Head of caudate nucleus (tissue), 42 donors: Measurements from ENCODE around the gene LPCAT2.

Experiments
- DNase-seq, 42 donors: peaks; one replicate each; pipeline versions ENCODE4 v3.0.0 to v3.0.0-alpha.2; 2020 to 2021; ENCODE audit warnings: mixed read lengths in 7 of 42
- intact Hi-C: fragments of 100-400 bp; cut with DNase I; formaldehyde crosslinking; loops from one replicate; pipeline ENCODE4 v1.15.0; 2022

The LPCAT2 gene, protein sequence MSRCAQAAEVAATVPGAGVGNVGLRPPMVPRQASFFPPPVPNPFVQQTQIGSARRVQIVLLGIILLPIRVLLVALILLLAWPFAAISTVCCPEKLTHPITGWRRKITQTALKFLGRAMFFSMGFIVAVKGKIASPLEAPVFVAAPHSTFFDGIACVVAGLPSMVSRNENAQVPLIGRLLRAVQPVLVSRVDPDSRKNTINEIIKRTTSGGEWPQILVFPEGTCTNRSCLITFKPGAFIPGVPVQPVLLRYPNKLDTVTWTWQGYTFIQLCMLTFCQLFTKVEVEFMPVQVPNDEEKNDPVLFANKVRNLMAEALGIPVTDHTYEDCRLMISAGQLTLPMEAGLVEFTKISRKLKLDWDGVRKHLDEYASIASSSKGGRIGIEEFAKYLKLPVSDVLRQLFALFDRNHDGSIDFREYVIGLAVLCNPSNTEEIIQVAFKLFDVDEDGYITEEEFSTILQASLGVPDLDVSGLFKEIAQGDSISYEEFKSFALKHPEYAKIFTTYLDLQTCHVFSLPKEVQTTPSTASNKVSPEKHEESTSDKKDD

DNA sequence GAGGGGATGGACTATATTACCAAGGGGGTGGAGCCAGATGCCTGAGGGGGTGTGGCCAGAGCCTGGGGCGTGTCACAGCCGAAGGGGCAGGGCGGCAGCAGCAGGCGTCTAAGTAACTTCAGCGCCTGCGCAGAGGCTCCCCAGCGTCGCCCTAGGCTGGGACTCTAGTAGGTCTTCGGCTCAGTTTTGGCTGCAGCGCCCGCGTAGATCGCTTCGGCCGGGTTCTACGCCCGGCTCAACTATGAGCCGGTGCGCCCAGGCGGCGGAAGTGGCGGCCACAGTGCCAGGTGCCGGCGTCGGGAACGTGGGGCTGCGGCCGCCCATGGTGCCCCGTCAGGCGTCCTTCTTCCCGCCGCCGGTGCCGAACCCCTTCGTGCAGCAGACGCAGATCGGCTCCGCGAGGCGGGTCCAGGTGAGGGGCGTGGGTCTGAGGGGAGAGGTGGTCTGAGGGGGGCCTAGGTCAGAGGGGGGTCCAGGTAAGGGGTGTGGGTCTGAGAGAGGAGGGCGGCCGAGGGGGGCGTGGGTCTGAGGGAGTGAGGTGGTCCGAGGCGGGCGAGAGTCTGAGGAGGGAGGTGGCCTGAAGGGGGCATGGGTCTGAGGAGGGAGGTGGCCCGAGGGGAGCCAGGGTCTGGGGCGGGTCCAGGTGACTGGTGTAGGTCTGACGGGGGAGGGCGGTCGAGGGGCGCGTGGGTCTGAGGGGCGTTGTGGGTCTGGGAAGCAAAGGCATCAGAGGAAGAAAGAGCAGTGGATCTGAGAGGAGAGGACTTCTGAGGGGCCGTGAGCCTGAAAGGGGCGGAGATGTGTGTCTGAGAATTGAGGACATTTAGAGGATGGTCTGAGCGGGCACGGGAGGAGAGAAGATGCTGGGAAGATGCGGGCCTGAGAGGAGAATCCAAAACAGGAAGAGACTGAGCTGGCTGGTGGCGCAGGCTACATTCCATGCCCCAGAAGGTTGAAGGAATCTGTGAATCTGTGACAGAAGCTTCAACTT lies at the start of gene LPCAT2:
Gene LPCAT2, plus strand, starts transcription at position 132 of the 991 bp plus-strand sequence. Its CDS starts 110 bp downstream, at position 242.
- DNase-seq, result peak; percentile 68 to 88 (median 80)

GRCh38 chr16:55462241-55462640 lies 46.6 kb upstream of the LPCAT2 start:
- intact Hi-C loops, result loop anchor here (10.0 kb wide), 1 partner anchor 383 kb away; no protein-coding TSS in a partner anchor
- DNase-seq, result no peak

More for the DNA sequence above, at the start of gene LPCAT2:
- intact Hi-C loops, result no loop called here

DNA sequence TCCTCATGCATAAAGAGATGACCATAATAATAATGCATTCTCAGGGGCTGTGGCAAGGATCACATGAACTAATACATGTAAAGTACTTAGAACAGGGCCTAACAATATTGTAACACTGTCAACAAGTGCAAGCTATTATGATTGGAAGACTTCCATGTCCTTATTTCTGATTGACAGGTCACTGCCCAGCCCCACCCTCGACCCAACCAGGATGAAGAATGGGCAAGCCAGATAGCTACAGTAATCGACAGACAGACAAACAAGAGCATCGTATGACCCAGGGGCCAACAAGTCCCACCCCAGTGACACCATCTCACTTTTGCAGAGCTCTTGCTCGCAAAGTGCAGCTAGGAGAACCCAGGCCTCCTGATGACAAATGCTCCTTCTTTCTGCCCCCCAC lies 44.5 kb upstream of the LPCAT2 start:
- intact Hi-C loops, result loop anchor here (2.0 to 10.0 kb wide), 2 partner anchors 238 to 380 kb away; no protein-coding TSS in a partner anchor
- DNase-seq, result peak in 1 of 42 donors; percentile 8

DNA sequence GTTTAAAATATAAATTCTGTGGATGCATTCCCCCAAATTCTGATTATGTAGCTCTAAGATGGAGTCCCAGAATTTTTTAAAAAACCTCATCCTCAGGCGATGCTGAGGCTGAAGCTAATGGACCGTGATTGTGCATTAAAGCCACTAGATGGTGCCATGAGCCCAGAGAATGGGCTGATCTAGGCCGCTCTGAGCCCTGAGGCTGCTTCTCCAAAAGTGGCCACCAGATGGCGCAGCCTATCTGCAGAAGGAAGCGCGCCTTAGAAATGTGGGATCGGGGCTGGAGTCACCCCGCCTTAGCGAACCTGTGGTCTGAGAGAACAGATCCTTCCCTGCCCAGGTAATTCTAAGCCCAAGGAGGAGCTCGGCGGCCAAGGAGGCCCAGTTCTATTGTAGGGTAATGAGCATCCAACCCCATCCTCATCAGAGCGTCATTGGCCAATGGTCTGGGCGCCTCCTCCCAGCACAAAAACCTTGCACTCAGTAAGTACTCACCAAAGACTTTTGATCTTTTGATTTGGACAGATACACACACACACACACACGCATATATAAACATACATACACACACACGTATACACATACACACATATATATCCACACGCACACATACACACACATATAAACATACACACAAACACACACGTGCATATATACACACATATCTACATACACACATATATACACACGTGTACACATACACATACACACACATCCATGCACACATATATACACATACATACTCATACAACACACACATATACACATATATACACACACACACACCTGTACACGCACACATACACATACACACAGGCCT lies 43.6 kb upstream of the LPCAT2 start:
- intact Hi-C loops, result loop anchor here (2.0 to 10.0 kb wide), 3 partner anchors 77 to 380 kb away; no protein-coding TSS in a partner anchor
- DNase-seq, result peak; percentile 65 to 98 (median 92)

DNA sequence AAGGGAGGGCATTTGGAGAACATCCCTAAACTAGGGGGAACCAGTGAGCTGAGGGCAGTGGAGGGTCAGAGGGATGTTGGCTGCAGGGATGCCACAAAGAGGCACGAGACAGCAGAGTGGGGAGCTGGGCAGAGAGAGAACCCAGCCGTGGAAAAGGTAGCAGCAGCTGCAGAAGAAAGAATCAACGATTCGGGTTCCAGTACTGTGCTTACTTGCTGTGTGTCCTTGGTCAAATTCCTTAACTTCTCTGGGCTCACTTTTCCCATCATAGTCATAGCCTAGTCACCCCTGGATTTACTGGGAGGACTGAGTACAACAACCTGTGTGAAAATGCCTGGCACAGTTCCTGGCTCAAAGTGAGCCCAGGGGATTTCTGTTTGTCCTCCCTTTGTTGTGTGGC lies 42.7 kb upstream of the LPCAT2 start:
- intact Hi-C loops, result loop anchor here (5.0 to 10.0 kb wide), 2 partner anchors 76 to 379 kb away; no protein-coding TSS in a partner anchor
- DNase-seq, result no peak

DNA sequence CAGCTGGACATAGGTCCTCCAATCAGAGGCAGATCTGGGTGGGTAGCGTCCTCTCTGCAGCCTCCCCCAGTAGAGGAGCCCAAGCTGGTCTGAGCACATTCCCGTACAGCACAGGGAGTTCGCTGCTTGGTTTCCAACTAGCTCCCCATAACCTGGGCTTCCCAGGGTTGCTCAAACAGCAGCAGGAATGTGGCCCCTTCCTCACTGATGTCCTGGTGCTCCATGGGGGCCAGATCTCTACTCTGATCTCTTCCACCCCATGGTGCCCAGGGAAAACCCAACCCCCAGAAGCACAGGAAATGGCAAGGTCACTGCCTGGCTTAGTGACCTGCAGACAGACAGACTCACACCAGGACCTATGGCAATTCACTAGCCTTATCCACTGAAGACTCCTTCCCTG lies 41.0 kb upstream of the LPCAT2 start:
- intact Hi-C loops, result loop anchor here (5.0 to 10.0 kb wide), 2 partner anchors 74 to 377 kb away; no protein-coding TSS in a partner anchor
- no peak for DNase-seq

GRCh38 chr16:55468352-55468990 lies 40.4 kb upstream of the LPCAT2 start:
- intact Hi-C loops, result loop anchor here (5.0 to 10.0 kb wide), 2 partner anchors 74 to 376 kb away; no protein-coding TSS in a partner anchor
- peak in 1 of 42 donors; percentile 18 for DNase-seq

DNA sequence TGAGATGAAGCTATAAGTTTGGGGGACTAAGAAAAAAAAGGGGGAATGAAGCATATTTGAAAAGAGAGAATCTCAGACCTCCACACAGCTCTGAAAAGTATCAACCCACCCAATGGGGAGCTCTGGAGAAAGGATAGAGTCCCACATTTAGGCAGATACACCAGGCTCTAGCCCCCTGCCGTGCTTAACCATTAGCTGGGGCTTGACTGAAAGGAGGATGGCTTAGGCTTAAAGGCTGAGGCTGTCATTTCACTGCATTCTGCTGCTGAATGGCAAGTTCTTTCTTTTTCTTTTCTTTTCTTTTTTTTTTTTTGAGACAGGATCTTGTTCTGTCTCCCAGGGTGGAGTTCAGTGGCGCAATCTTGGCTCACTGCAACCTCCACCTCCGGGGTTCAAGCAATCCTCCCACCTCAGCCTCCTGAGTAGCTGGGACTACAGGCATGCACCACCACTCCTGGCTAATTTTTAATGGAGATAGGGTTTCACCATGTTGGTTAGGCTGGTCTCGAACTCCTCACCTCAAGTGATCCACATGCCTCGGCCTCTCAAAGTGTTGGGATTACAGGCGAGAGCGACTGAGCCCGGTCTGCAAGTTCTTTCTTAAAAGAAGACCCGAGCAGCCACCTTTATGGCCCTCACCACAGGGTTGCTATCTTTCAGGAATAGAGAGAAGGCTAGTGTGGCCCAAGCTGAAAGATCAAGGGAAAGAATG lies 38.9 kb upstream of the LPCAT2 start:
- DNase-seq, result no peak

DNA sequence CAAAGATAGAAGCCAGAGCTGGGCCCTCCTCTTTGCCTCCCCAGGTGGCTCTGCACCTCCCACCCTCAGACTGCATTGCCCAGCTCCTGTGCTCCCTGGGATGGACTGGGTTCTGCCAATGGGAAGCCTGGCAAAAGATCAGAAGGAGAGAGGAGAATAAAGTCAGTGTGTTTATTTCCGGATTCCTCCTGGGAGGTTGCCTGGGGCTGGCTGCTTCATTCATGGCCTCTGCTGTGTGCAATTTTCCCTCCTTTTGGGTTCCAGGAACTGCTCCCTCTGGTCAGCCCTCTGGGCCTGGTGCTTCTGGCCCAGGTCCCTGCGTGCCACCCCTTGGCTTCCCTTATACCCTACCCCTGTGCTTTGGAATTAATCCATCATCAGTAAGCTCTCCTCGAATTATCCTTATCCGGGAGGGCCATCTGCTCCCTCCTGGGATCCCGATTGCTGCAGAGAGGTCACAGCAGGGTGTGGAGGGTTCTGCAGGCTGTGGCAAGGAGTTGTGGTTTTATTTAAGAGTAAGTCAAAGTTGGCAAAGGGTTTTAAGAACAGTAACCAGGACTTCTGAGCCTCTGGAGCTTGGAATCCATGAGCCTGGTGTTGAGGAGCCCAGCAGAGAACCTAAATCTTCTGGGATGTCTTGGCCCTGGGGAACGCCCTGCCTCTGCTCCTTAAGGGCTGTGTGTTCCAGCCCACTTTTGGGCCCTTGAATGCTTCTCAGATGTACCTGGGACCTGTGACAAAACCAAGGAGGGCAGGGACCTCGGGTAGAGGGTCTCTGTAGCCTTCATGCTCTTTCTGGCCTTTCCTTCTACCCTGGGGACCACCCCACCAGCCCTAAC lies 38.1 kb upstream of the LPCAT2 start:
- intact Hi-C loops, result no loop called here
- DNase-seq, result peak in 4 of 42 donors; percentile 12 to 39 (median 22)

More for the DNA sequence above, 38.9 kb upstream of the LPCAT2 start:
- intact Hi-C loops, result loop anchor here (5.0 to 10.0 kb wide), 2 partner anchors 72 to 375 kb away; no protein-coding TSS in a partner anchor

- intact Hi-C loops, result no loop called here
Observed at GRCh38 chr16:55471448-55472097, 37.3 kb upstream of the LPCAT2 start.

DNA sequence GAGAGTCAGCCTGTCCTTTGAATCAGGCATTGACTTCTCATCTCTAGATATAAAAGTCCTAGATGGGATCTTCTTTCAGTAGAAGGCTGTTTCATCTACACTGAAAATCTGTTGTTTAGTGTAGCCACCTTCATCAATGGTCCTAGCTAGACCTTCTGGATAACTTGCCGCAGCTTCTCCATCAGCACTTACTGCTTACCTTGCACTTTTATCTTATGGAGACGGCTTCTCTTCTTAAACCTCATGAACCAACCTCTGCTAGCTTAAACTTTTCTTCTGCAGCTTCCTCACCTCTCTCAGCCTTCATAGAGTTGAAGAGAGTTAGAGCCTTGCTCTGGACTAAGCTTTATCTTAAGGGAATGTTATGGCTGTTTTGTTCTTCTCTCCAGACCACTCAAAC lies 35.3 kb upstream of the LPCAT2 start:
- no peak for DNase-seq
- intact Hi-C loops, result no loop called here

More at GRCh38 chr16:55471448-55472097, 37.3 kb upstream of the LPCAT2 start:
- no peak for DNase-seq

DNA sequence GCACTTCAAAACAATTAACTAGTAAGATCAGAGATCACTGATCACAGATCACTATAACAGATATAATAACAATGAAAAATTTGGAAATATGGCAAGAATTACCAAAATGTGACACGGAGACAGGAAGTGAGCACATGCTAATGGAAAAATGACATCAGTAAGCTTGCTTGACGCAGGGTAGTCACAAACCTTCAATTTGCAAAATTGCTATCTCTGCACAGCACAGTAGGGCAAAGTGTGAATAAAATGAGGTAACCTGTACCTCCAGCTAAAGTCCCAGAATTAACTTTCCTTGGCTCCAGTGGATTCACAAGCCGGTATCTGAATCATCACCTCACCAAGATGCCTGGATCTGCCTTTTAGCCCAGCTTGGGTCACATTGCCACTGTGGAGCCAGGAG lies 34.1 kb upstream of the LPCAT2 start:
- intact Hi-C loops, result no loop called here
- no peak for DNase-seq

DNA sequence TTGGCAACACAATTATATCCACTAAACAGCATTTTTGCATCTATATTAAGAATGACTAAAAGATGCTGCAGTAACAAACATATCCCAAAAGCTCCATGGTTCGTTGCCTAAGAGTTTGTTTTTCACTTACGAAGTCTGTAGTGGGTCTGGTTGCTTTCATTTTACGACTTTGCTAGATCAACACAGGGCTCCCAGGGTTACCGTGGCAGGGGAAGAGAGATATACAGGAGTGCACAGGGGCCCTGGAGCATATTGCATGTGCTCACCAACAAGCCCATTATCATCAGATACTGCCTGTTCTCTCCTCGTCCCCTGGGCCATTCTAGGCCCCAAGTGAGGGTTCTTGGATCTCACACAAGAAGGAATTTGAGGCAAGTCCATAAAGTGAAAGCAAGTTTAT lies 33.0 kb upstream of the LPCAT2 start:
- DNase-seq, result no peak

DNA sequence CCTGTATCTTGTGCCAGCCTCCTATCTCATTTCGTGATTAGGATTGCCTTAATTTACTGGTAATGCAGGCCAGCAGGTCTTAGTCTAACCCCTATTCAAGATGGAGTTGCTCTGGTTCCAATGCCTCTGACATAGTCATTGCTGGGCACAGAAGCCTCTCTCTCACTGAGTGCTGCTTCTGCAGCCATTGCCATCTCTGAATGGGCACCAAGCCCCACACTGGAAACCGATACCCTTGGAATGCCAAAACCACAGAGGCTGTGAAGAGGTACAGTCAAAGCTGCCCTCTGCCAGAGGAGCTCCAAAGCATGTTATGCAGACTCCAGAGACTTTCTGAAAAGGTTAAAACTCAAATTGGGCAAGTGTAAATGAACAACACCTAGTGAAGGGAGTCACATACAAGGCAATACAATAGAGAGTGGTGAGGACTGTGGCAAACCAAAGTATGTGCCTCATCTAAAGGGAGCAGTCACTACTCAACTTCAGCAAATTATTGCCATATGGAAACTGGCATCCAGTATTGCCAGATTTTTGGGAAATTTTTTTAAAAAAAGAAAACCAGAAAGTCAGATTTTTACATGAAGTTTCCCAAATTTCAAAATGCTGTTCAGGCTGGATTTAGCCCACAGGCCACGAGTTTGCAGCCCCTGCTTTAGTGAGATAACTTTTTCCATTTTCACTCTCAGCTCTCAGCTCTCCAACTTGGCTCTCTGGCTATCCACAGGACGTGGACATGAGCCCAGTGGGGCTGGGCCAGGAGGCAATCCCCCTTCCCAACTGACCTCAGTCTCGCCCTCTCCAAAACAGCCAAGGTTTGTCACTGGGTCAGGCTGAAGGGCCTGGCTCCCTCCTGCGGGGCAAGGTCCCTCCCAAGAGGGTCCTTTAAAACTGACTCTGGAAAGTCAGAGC lies 32.0 kb upstream of the LPCAT2 start:
- DNase-seq, result no peak
- intact Hi-C loops, result no loop called here

More for the DNA sequence above, 33.0 kb upstream of the LPCAT2 start:
- intact Hi-C loops, result no loop called here
